ENCODE measurements around the gene PLA2G2A. TPM values are rescaled to one million over a fixed set of nuclear protein-coding genes. Genes with fewer than 3 reads are reported as not detected.
"Not testable (repeated sequence)": the region's sequence is repeated elsewhere in the genome, so short reads cannot be mapped to it uniquely, and the experiment has no call there.

Gene PLA2G2A
- total RNA-seq, 1 experiment from 2014 or later, result not detected

- H3K9me3 ChIP-seq (ENCODE audit: control insufficient read depth, insufficient read depth, low read depth, low read length); H3K27ac ChIP-seq (ENCODE audit: low read length); H3K27me3 ChIP-seq (ENCODE audit: control insufficient read depth, insufficient read depth, low read length); H3K4me3 ChIP-seq (ENCODE audit: low read depth in 2 of 2, low read length in 2 of 2); POLR2A ChIA-PET; H3K4me1 ChIP-seq (ENCODE audit: control insufficient read depth, insufficient read depth, low read length); H3K36me3 ChIP-seq (ENCODE audit: control insufficient read depth, insufficient read depth, low read length); intact Hi-C loops (cut with micrococcal nuclease; ENCODE audit: unreplicated experiment); BruUV-seq (replicated peaks); CTCF ChIA-PET; in situ Hi-C loops (cut with HindIII; ENCODE audit: low pct_unique_long_range_greater_than_20kb, low sequenced_read_pairs); ATAC-seq; DNase-seq (ENCODE audit: low read depth, low spot score): not testable (repeated sequence)
- TF ChIP-seq CTCF (IDR thresholded peaks at IDR 0.05), result peak; percentile 8; the same call in 1 of the 2 replicates
Observed at GRCh38 chr1:19998823-19999222, 19.4 kb upstream of the PLA2G2A start.

- Histone ChIP-seq H3K27me3 (ENCODE audit: control insufficient read depth, insufficient read depth, low read length) (0 out of 2 replicates have a peak, but pooled peaks cover 10% of the 10 kb centered on the region), H3K36me3 (ENCODE audit: control insufficient read depth, insufficient read depth, low read length) (no peaks in the 10 kb centered on the region), H3K4me3 (ENCODE audit: low read depth in 2 of 2, low read length in 2 of 2) (no peak overlapping the region), H3K4me1 (ENCODE audit: control insufficient read depth, insufficient read depth, low read length) (no peaks in the 10 kb centered on the region), H3K9me3 (ENCODE audit: control insufficient read depth, insufficient read depth, low read depth, low read length) (no peaks in the 10 kb centered on the region), H3K27ac (ENCODE audit: low read length) (no peak overlapping the region)
- no peak for TF ChIP-seq REST (IDR thresholded peaks at IDR 0.05; ENCODE audit: insufficient read depth in 1 of 2, low read depth in 2 of 2, low read length in 1 of 2)
- in situ Hi-C loops (cut with HindIII; ENCODE audit: low pct_unique_long_range_greater_than_20kb, low sequenced_read_pairs), result no loop called here
- CTCF ChIA-PET, result no interaction called here
- intact Hi-C loops (cut with micrococcal nuclease; ENCODE audit: unreplicated experiment), result no loop called here
- ATAC-seq (no peak), DNase-seq (ENCODE audit: low read depth, low spot score) (no peak)
- no TSS peak for BruUV-seq (replicated peaks)
- POLR2A ChIA-PET, result no interaction called here
Observed at GRCh38 chr1:19990689-19991088, 11.3 kb upstream of the PLA2G2A start.

DNA sequence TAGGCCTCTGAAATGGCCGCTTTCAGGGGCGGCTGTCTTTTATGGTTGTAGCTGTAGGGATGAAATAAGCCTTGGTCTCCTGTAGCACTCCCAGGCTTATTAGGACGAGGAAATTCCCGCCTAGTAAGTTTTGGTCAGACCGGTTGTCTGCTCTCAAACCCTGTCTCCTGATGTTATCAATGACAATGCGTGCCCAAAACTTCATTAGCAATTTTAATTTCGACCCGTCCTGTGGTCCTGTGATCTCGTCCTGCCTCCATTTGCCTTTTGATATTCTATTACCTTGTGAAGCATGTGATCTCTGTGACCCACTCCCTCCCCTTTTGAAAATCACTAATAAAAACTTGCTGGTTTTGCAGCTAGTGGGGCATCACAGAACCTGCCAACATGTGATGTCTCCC lies 10.8 kb upstream of the PLA2G2A start:
- intact Hi-C loops (cut with micrococcal nuclease; ENCODE audit: unreplicated experiment); in situ Hi-C loops (cut with HindIII; ENCODE audit: low pct_unique_long_range_greater_than_20kb, low sequenced_read_pairs); H3K9me3 ChIP-seq (ENCODE audit: control insufficient read depth, insufficient read depth, low read depth, low read length); ATAC-seq; POLR2A ChIA-PET; H3K27ac ChIP-seq (ENCODE audit: low read length); H3K27me3 ChIP-seq (ENCODE audit: control insufficient read depth, insufficient read depth, low read length); H3K36me3 ChIP-seq (ENCODE audit: control insufficient read depth, insufficient read depth, low read length); DNase-seq (ENCODE audit: low read depth, low spot score); H3K4me1 ChIP-seq (ENCODE audit: control insufficient read depth, insufficient read depth, low read length); BruUV-seq (replicated peaks); H3K4me3 ChIP-seq (ENCODE audit: low read depth in 2 of 2, low read length in 2 of 2); CTCF ChIA-PET: not testable (repeated sequence)

All from Panc1 (cell line).